Activated CD4-positive, alpha-beta T cell treated with anti-CD3 and anti-CD28 coated beads, Interleukin-2, amount 50 U/mL, for 24 hours (primary cell): ENCODE results near the gene CYSTM1.
"Not testable (repeated sequence)": the region's sequence is repeated elsewhere in the genome, so short reads cannot be mapped to it uniquely, and the experiment has no call there.

ENCODE experiments used
- DNase-seq, 2 donors: peaks; one replicate each; pipeline ENCODE4 v3.0.0-alpha.2; 2020; ENCODE audit warnings: low read depth in 1 of 2, low spot score in 1 of 2

Gene CYSTM1

DNA sequence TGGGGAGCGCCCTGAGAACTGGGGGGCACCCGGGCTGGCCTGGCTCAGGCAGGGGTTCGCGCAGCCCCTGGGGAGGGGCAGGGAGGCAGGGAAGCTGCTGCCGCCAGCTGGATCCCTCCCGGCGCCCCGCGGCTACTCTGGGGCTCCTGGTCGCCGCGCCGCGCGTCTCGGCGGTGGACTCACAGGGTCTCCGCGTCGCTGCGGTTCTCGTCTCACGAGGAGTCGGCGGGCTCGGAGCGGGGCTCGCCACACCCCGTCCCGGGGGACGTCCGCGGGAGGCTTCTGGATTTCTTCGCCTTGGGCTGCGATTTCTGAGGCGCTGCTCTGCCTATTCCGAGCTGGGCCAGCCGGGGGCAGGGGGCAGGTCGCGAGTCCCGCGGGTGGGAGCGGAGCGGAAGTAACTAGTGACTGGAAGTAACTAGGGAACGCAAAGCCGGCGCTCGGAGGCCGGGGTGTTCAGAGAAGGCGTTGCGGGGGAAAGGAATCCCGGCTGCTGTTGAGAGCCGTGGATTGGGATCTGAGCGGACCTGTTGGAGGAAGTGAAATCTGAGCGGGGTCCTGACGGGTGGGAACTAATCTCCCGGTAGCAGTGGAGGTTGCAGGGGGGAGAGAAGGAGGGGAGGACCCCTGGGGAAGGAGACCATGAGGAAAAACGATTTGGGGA, 511 bp downstream of the CYSTM1 start:
- DNase-seq: peak; percentile 32 to 41

GRCh38 chr5:140176031-140176387, 1.0 kb downstream of the CYSTM1 start:
- no peak for DNase-seq

DNA sequence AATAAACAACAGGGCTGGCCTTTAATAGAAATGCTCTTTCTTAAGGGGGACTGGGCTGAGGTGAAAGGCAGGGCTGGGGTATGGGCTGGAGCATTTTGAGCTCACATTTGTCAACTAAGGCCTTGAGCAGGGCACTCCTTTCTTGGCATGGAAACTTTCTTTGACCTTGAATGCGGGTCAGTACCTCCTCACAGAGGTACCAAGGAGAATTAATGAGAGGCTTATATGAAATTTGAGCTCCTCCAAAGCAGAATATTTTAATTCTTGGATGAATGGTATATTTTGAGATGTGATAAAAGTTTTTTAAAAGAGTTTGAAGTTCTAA, 3.1 kb downstream of the CYSTM1 start:
- DNase-seq: no peak

DNA sequence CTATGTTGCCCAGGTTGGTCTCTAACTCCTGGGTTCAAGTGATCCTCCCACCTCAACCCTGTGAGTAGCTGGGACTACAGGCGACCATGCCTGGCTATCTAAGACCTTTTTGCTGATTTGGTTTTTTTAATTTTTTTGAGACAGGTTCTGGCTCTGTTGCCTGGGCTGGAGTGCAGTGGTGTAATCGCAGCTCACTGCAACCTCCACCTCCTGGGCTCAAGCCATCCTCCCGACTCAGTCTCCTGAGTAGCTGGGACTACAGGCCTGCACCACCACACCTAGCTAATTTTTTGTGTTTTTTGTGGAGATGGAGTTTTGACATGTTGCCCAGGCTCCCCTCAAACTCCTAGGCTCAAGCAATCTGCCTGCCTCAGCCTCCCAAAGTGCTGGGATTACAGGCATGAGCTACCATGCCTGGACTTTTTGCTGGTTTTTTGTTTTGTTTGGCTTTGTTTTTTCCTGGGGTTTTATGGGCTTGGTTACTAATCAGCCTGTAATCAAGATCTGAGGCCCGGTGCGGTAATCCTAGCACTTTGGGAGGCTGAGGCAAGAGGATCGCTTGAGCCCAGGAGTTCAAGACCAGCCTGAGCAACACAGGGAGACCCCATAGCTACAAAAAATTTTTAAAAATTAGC, 3.6 kb downstream of the CYSTM1 start:
- DNase-seq: no peak

- DNase-seq: no peak
Observed at GRCh38 chr5:140181002-140181483, 6.1 kb downstream of the CYSTM1 start.

GRCh38 chr5:140181525-140181924, 6.5 kb downstream of the CYSTM1 start:
- no peak for DNase-seq

DNA sequence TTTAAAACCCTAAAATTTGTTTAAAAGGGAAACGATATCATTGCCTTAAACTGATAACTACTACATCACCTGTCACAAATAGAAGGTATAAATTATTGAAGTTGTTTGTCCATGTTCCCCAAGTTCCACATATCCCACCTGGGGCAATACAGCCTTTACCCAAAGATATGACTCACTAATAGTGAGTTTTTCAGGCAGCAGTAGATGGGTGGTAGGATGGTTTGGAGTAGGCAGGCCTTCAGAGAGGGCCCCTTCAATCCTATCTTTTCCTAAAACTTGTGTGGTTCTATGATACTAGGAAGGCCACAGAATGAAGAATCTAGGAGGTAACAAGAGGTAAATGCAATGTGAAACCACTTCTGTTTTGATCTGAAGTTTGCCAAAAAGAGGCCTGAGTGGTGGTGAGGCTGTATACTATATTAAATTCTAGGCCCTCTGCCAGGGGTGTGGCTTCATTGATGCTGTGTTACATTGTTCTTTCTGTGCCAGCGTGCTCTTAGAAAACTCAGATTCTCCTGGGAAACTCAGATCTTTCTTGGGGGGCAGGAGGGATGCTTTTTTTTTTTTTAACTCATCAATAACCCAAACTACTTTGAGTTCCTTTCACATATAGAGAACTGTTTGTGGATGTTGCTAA, 7.2 kb downstream of the CYSTM1 start:
- DNase-seq: no peak

DNA sequence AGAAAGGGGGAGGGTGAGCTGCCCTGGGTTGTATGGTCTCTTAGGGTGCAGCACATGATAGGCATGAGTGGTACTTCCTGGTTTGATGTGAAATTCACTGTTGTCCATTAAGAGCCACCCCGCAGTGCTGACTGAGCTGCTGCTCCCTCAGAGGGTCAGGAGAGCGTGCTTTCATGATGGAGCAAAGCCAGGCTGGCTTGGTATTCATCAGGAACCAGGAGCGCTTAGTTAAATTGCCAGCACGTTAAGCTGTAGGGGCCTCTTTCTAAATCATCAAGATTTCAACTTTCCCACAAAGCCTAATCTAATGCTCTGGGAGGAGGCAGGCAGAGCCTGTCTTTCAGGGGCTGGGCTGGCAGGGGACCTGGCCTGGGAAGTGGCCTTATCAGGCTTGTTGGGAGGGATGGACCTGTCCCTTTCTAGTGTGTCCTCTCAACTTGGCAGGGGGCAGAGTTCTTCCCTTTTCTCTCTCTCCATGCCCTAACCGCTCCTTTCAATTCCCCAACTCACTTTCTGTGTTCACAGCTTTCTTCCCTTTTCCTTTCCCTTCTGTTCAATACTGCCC, 7.9 kb downstream of the CYSTM1 start:
- DNase-seq: no peak

- DNase-seq: no peak
Observed at GRCh38 chr5:140185409-140185808, 10.4 kb downstream of the CYSTM1 start.

- no peak for DNase-seq
Observed at GRCh38 chr5:140186267-140186671, 11.3 kb downstream of the CYSTM1 start.

GRCh38 chr5:140189253-140189652, 14.3 kb downstream of the CYSTM1 start:
- DNase-seq: no peak

- DNase-seq: no peak
Observed at GRCh38 chr5:140189977-140190871, 15.2 kb downstream of the CYSTM1 start.

- DNase-seq: no peak
Observed at GRCh38 chr5:140190872-140191218, 15.9 kb downstream of the CYSTM1 start.

DNA sequence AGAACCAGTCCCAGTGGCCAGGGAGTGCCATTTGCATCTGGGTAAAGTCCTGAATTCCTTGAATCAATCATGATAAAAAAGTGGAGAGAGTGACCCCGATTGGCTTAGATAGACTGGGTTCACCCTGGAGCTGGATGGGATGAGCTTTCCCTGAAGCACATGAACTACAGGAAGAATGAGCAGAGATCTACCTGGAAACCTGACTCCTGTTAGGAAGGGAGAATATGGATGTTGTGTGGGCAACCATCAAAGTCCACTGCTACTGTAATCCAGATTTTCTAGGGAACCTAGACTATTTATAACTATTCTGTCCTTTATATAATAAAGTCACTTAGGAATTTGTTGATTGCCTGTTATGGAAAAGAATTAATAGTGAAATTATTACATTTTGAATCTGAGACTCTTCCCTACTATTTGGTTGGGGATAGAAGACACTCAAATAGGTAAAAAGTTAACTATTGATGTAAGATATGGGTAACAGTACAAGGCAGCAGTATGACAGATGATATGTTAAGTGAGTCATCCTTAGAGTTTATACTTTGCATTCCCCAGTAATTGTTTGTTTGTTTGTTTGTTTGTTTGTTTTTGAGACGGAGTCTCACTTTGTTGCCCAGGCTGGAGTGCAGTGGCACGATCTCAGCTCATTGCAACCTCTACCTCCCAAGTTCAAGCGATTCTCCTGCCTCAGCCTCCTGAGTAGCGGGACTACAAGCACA, 17.9 kb downstream of the CYSTM1 start:
- DNase-seq: no peak

- no peak for DNase-seq
Observed at GRCh38 chr5:140194662-140195061, 19.7 kb downstream of the CYSTM1 start.

GRCh38 chr5:140196115-140196814, 21.3 kb downstream of the CYSTM1 start:
- DNase-seq: no peak

GRCh38 chr5:140197023-140197422, 22.0 kb downstream of the CYSTM1 start:
- no peak for DNase-seq

DNA sequence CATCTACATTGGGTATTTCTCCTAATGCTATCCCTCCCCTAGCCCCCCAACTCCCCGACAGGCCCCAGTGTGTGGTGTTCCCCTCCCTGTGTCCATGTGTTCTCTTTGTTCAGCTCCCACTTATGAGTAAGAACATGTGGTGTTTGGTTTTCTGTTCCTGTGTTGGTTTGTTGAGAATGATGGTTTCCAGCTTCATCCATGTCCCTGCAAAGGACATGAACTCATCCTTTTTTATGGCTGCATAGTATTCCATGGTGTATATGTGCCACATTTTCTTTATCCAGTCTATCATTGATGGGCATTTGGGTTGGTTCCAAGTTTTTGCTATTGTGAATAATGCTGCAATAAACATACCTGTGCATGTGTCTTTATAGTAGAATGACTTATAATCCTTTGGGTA, 23.9 kb downstream of the CYSTM1 start:
- DNase-seq: not testable (repeated sequence)

DNA sequence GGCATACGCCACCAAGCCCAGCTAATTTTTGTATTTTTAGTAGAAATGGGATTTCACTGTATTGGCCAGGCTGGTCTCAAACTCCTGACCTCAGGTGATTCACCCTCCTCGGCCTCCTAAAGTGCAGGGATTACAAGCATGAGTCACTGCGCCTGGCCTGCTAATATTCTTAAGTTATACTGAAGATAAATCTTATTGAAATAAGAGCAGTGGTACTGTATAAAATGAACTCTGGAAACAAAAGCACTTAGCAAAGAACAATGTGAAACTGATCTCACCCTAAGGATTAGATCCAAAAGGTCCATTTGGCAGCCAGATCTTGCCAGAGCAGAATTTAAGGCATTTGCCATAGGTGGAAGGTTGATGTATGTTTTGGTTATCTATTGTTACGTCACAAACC, 27.1 kb downstream of the CYSTM1 start:
- no peak for DNase-seq

- DNase-seq: no peak
Observed at GRCh38 chr5:140202610-140203009, 27.6 kb downstream of the CYSTM1 start.
